SK-N-SH (cell line): ENCODE results near the gene EEF2. TPM values are rescaled to one million over a fixed set of nuclear protein-coding genes. Genes with fewer than 3 reads are reported as not detected.

Source experiments
- CTCF ChIA-PET: fragments of 300-600, 350-600 bp; formaldehyde crosslinking; extraction: SDS; loops from one replicate; lab custom pipeline; 2021; lab: Yijun Ruan, JAX
- POLR2A ChIA-PET: fragments of 350-600 bp; sonication (Branson Sonifier 250); formaldehyde crosslinking; extraction: SDS; loops from one replicate; lab custom pipeline; 2020; ENCODE audit warnings: antibody characterized with exemption, inconsistent platforms; lab: Yijun Ruan, JAX
- DNase-seq: peaks from one replicate; pipeline ENCODE4 v3.0.0; 2012
- H2AFZ ChIP-seq: fragments of 200-600 bp; sonication (generic); 2 replicates; pipeline ENCODE4 v1.8.1; 2016; ENCODE audit warnings: antibody characterized with exemption, mild to moderate bottlenecking, low read depth
- H3F3A ChIP-seq: fragments of 200-600 bp; sonication (generic); replicated peaks from 2 replicates; pipeline ENCODE3; 2016; ENCODE audit warnings: antibody characterized with exemption, mild to moderate bottlenecking; ENCODE audit not compliant: insufficient read depth
- H3K27ac ChIP-seq, 2 experiments: fragments of 200-500 bp in 1 of 2; fragments of 200-600 bp in 1 of 2; sonication (Bioruptor generic) in 1 of 2; sonication (generic), shearing (Covaris generic) in 1 of 2; 2 replicates each; pipeline versions ENCODE4 v1.5.1 to v1.6.1; 2014 to 2016; ENCODE audit warnings: low read depth in 2 of 2, inconsistent platforms in 1 of 2, low read length in 1 of 2, mild to moderate bottlenecking in 1 of 2, mixed read lengths in 1 of 2
- H3K27me3 ChIP-seq: fragments of 200-600 bp; sonication (generic), shearing (Covaris generic); 2 replicates; pipeline ENCODE4 v1.6.1; 2016; ENCODE audit warnings: mixed run types; ENCODE audit not compliant: insufficient read depth
- H3K36me3 ChIP-seq, 2 experiments: fragments of 200-500 bp in 1 of 2; fragments of 200-600 bp in 1 of 2; sonication (Bioruptor generic) in 1 of 2; sonication (generic) in 1 of 2; replicated peaks in 1 of 2; 2 replicates each; pipeline versions ENCODE3 to v1.5.1; 2014 to 2016; ENCODE audit warnings: low read length in 1 of 2, mild to moderate bottlenecking in 1 of 2; ENCODE audit not compliant: insufficient read depth in 2 of 2, control insufficient read depth in 1 of 2
- H3K4me1 ChIP-seq, 2 experiments: fragments of 200-500 bp in 1 of 2; fragments of 200-600 bp in 1 of 2; sonication (Bioruptor generic) in 1 of 2; sonication (generic), shearing (Covaris generic) in 1 of 2; 2 replicates each; pipeline versions ENCODE4 v1.5.1 to v1.6.1; 2014 to 2016; ENCODE audit warnings: low read depth in 1 of 2, low read length in 1 of 2, mixed run types in 1 of 2; ENCODE audit not compliant: insufficient read depth in 2 of 2, control insufficient read depth in 1 of 2
- H3K4me2 ChIP-seq: fragments of 200-600 bp; sonication (generic), shearing (Covaris generic); 2 replicates; pipeline ENCODE4 v1.6.1; 2017; ENCODE audit warnings: mixed run types
- H3K4me3 ChIP-seq, 2 experiments: fragments of 200-500 bp in 1 of 2; fragments of 200-600 bp in 1 of 2; sonication (Bioruptor generic) in 1 of 2; sonication (generic), shearing (Covaris generic) in 1 of 2; 2 replicates each; pipeline versions ENCODE4 v1.5.1 to v1.8.1; 2014 to 2016; ENCODE audit warnings: low read depth in 2 of 2, inconsistent platforms in 1 of 2, low read length in 1 of 2, mild to moderate bottlenecking in 1 of 2, mixed read lengths in 1 of 2, moderate library complexity in 1 of 2
- H3K79me2 ChIP-seq: fragments of 200-600 bp; sonication (generic); 2 replicates; pipeline ENCODE4 v1.8.1; 2017; ENCODE audit warnings: mild to moderate bottlenecking; ENCODE audit not compliant: insufficient read depth
- H3K9ac ChIP-seq: fragments of 200-600 bp; sonication (generic); 2 replicates; pipeline ENCODE4 v1.6.1; 2017; ENCODE audit warnings: mixed run types
- H3K9me2 ChIP-seq: fragments of 200-600 bp; sonication (generic); 2 replicates; pipeline ENCODE4 v1.6.1; 2017; ENCODE audit warnings: mixed run types
- H3K9me3 ChIP-seq: fragments of 200-600 bp; sonication (generic); 2 replicates; pipeline ENCODE4 v1.6.1; 2017; ENCODE audit warnings: mixed run types, mild to moderate bottlenecking, moderate library complexity
- H4K20me1 ChIP-seq: fragments of 200-600 bp; sonication (generic); 2 replicates; pipeline ENCODE4 v1.6.1; 2017; ENCODE audit warnings: mild to moderate bottlenecking, mixed run types; ENCODE audit not compliant: insufficient read depth
- ELF1 ChIP-seq: IDR thresholded peaks from 2 replicates; pipeline ENCODE4 v1.4.0; 2012
- FOXJ3 ChIP-seq: sonication (generic); formaldehyde crosslinking; IDR thresholded peaks from 2 replicates; pipeline ENCODE4 v1.5.1; 2020; ENCODE audit warnings: mild to moderate bottlenecking, missing genetic modification reagents
- FOXM1 ChIP-seq: IDR thresholded peaks from 2 replicates; pipeline ENCODE4 v1.4.0; 2012; ENCODE audit warnings: low read depth, mild to moderate bottlenecking
- JUND ChIP-seq: IDR thresholded peaks from 2 replicates; pipeline ENCODE4 v1.4.0; 2012
- MXI1 ChIP-seq: IDR thresholded peaks from 2 replicates; pipeline ENCODE4 v1.6.1; 2012; ENCODE audit warnings: mild to moderate bottlenecking, low read depth, low read length, improper control_type of control experiment
- NRF1 ChIP-seq: IDR thresholded peaks from 2 replicates; pipeline ENCODE4 v1.6.1; 2012; ENCODE audit warnings: low read depth, mild to moderate bottlenecking, low read length
- POLR2AphosphoS5 ChIP-seq: IDR thresholded peaks from 2 replicates; pipeline ENCODE4 v1.6.1; 2012; ENCODE audit warnings: low read depth, low read length
- RCOR1 ChIP-seq: fragments of 150-350 bp; IDR thresholded peaks from 2 replicates; pipeline ENCODE4 v1.6.1; 2017; ENCODE audit warnings: antibody characterized with exemption, low read length
- REST ChIP-seq: IDR thresholded peaks from 2 replicates; pipeline ENCODE4 v1.6.1; 2012; ENCODE audit warnings: mild to moderate bottlenecking, low read depth, low read length, moderate library complexity
- RXRA ChIP-seq: IDR thresholded peaks from 2 replicates; pipeline ENCODE4 v1.4.0; 2012; ENCODE audit warnings: low read depth, mild to moderate bottlenecking, borderline replicate concordance
- SMC3 ChIP-seq: IDR thresholded peaks from 2 replicates; pipeline ENCODE4 v1.6.1; 2012; ENCODE audit warnings: low read depth, low read length, improper control_type of control experiment
- TAF1 ChIP-seq: IDR thresholded peaks from 2 replicates; pipeline ENCODE4 v1.6.1; 2012; ENCODE audit warnings: low read depth, mild to moderate bottlenecking, low read length, moderate library complexity, borderline replicate concordance
- TCF12 ChIP-seq: IDR thresholded peaks from 2 replicates; pipeline ENCODE4 v1.4.0; 2012
- TEAD4 ChIP-seq: IDR thresholded peaks from 2 replicates; pipeline ENCODE4 v1.4.0; 2012; ENCODE audit warnings: mild to moderate bottlenecking, borderline replicate concordance; ENCODE audit not compliant: insufficient read depth
- USF1 ChIP-seq: IDR thresholded peaks from 2 replicates; pipeline ENCODE4 v1.4.0; 2012; ENCODE audit warnings: low read depth, borderline replicate concordance
- WGBS: methylation state at CpG from one replicate; pipeline ENCODE4 v1.1.6; 2017; ENCODE audit warnings: low lambda C conversion rate; 5-methylcytosine and 5-hydroxymethylcytosine counted together
- polyA plus RNA-seq, 3 experiments: library from polyadenylated mRNA; depleted of rRNA; stranded (reverse); fragments of >200 nt; gene quantifications; 2 replicates each; pipeline ENCODE4 v1.2.3, GENCODE V29; 2012

EEF2 gene
- polyA plus RNA-seq, 1 of the 3 experiments (the other 2 are of a cell fraction), result 1,553 TPM

- TF ChIP-seq REST, result peak; percentile 83
- TF ChIP-seq MXI1, result peak; percentile 84
- no peak for TF ChIP-seq JUND
- TF ChIP-seq USF1, result peak; percentile 96
- TF ChIP-seq FOXM1, result no peak
- TF ChIP-seq TCF12, result no peak
- TF ChIP-seq RXRA, result no peak
- TF ChIP-seq POLR2AphosphoS5, result peak; percentile 100
- TF ChIP-seq TAF1, result peak; percentile 100
- peak; percentile 23; the same call in 1 of the 2 replicates for TF ChIP-seq RCOR1
- TF ChIP-seq ELF1, result peak; percentile 56; the same call in 1 of the 2 replicates
- TF ChIP-seq, all 33 proteins: peak for 16
These were observed at the start of gene EEF2 (continued) for GRCh38 chr19:3984908-3985642.

- POLR2A ChIA-PET, result interaction anchor here (1.1 kb wide), 1 partner anchor 63 kb away, joined by 3 read pairs; no protein-coding TSS in a partner anchor
- no peaks in the 10 kb centered on the region for H3K9me2 ChIP-seq
- TF ChIP-seq SMC3, result no peak
- no peak for TF ChIP-seq NRF1
- no peak for TF ChIP-seq FOXJ3
- TF ChIP-seq FOXM1, result no peak
- no peak for TF ChIP-seq TEAD4
- TF ChIP-seq, all 33 proteins: peak for 0
- H3K27me3 ChIP-seq, result no peaks in the 10 kb centered on the region
- DNase-seq, result no peak
- WGBS, result 89% methylated on average over 18 of the region's 34 CpGs
- H3K4me3 ChIP-seq, result no peak overlapping the region
- no peaks in the 10 kb centered on the region; the same call in 1 of the 2 replicates for H4K20me1 ChIP-seq
- H3F3A ChIP-seq, result peaks cover under 1% of the 10 kb centered on the region
- peaks cover 5 to 27% of the 10 kb centered on the region in 2 experiments for H3K36me3 ChIP-seq
- H3K9ac ChIP-seq, result no peak overlapping the region
- no peak overlapping the region for H2AFZ ChIP-seq
- CTCF ChIA-PET, result interaction anchor here (1.2 kb wide), 1 partner anchor 46 kb away, joined by 3 read pairs; no protein-coding TSS in a partner anchor
- no peak overlapping the region for H3K4me2 ChIP-seq
- H3K4me1 ChIP-seq, result no peaks in the 10 kb centered on the region
- 0 out of 2 replicates have a peak, but pooled peaks cover 2% of the 10 kb centered on the region for H3K79me2 ChIP-seq
- H3K27ac ChIP-seq, result no peak overlapping the region
- no peaks in the 10 kb centered on the region for H3K9me3 ChIP-seq
These were observed 49.1 kb upstream of the EEF2 start for GRCh38 chr19:4034048-4035017.
